ENCODE results near the gene UTRN. TPM values are rescaled to one million over a fixed set of nuclear protein-coding genes. Genes with fewer than 3 reads are reported as not detected.

The UTRN gene
- total and polyA plus RNA-seq, 2 donors from 2014 or later: 8.3 to 210 TPM

DNA sequence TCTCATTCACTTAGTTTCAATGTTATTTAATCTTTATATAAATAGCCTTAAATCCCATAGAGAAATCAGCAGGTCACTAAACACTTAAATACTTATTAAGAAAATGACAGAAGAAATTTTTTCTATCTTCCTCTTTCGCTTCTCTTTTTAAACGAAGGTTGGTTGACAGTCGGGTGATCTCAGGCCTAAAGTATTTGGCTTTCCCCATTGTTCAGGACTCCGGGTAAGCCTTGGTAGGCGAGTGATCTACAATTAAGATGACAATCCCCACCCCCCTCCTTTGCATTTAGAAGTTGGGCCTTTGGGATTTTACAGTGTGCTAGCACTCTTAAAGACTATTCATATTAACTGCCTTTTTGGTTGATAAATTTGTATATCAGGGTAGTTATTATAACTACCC is 19.7 kb upstream of the UTRN start:
- intact Hi-C loops (cut with DNase I): no loop called here
- Histone ChIP-seq H3K36me3 (ENCODE audit: control insufficient read depth in 2 of 3, insufficient read depth in 3 of 3, low read length in 3 of 3) (no peaks in the 10 kb centered on the region), H3K9ac (ENCODE audit: low read length in 3 of 3) (no peak overlapping the region), H3K27me3 (ENCODE audit: control insufficient read depth, insufficient read depth, low read length) (no peaks in the 10 kb centered on the region), H3K4me1 (ENCODE audit: control insufficient read depth in 2 of 3, insufficient read depth in 2 of 3, low read depth in 1 of 3, low read length in 3 of 3) (peaks cover 0 to 4% (median 0%) of the 10 kb centered on the region in 3 donors), H3K9me3 (ENCODE audit: control insufficient read depth in 2 of 3, insufficient read depth in 1 of 3, low read length in 3 of 3) (peaks cover 0 to 3% (median 0%) of the 10 kb centered on the region in 3 donors), H3K27ac (ENCODE audit: low read depth in 2 of 2, low read length in 2 of 2) (no peak overlapping the region), H3K4me3 (ENCODE audit: low read length in 3 of 3) (no peak overlapping the region)
- TF ChIP-seq, protein P1, sequence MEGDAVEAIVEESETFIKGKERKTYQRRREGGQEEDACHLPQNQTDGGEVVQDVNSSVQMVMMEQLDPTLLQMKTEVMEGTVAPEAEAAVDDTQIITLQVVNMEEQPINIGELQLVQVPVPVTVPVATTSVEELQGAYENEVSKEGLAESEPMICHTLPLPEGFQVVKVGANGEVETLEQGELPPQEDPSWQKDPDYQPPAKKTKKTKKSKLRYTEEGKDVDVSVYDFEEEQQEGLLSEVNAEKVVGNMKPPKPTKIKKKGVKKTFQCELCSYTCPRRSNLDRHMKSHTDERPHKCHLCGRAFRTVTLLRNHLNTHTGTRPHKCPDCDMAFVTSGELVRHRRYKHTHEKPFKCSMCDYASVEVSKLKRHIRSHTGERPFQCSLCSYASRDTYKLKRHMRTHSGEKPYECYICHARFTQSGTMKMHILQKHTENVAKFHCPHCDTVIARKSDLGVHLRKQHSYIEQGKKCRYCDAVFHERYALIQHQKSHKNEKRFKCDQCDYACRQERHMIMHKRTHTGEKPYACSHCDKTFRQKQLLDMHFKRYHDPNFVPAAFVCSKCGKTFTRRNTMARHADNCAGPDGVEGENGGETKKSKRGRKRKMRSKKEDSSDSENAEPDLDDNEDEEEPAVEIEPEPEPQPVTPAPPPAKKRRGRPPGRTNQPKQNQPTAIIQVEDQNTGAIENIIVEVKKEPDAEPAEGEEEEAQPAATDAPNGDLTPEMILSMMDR (IDR thresholded peaks at IDR 0.05; ENCODE audit: borderline replicate concordance, extremely low read depth, insufficient read depth): no peak
- FAIRE-seq (no peak), DNase-seq (peak in 1 of 5 donors; percentile 53)

DNA sequence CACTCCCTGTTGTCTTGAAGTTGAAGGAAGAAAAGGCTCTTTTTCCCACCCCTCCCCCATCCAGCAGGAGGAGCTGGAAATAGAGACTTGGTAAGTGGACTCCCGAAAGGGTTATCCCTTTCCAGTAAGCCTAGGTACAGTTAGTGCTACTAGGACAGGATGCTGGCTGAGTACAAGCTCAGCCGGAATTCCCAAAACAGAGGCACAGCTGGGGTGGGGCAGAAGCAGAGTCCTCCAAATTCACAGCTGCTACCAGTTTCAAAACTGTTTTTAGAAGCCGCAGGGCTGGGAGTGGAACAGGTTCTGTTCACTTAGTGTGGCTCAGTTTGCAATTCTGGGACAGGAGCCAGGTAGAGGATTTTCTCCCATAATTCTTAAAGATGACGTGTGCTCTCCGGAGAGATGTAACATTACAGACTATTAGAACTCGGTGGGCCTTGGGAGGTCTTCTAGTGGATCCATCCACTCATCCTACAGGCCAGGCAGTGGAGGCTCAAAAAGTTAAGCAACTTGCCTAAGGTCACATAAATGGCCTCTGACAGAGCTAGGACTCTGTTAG is 19.0 kb upstream of the UTRN start:
- peaks cover 0 to 3% (median 0%) of the 10 kb centered on the region in 3 donors for H3K9me3 ChIP-seq (ENCODE audit: control insufficient read depth in 2 of 3, insufficient read depth in 1 of 3, low read length in 3 of 3)
- H3K27me3 ChIP-seq (ENCODE audit: control insufficient read depth, insufficient read depth, low read length): no peaks in the 10 kb centered on the region
- TF ChIP-seq, protein P1 (IDR thresholded peaks at IDR 0.05; ENCODE audit: borderline replicate concordance, extremely low read depth, insufficient read depth): no peak
- intact Hi-C loops (cut with DNase I): no loop called here
- no peak overlapping the region for H3K9ac ChIP-seq (ENCODE audit: low read length in 3 of 3)
- peaks cover 0 to 4% (median 0%) of the 10 kb centered on the region in 3 donors for H3K4me1 ChIP-seq (ENCODE audit: control insufficient read depth in 2 of 3, insufficient read depth in 2 of 3, low read depth in 1 of 3, low read length in 3 of 3)
- no peak overlapping the region for H3K27ac ChIP-seq (ENCODE audit: low read depth in 2 of 2, low read length in 2 of 2)
- no peak overlapping the region for H3K4me3 ChIP-seq (ENCODE audit: low read length in 3 of 3)
- DNase-seq (peak in 3 of 5 donors; percentile 17 to 59 (median 57)), FAIRE-seq (no peak)
- H3K36me3 ChIP-seq (ENCODE audit: control insufficient read depth in 2 of 3, insufficient read depth in 3 of 3, low read length in 3 of 3): no peaks in the 10 kb centered on the region

GRCh38 chr6:144268794-144269349 is 16.3 kb upstream of the UTRN start:
- TF ChIP-seq, protein P1 (IDR thresholded peaks at IDR 0.05; ENCODE audit: borderline replicate concordance, extremely low read depth, insufficient read depth): no peak
- no peak for FAIRE-seq
- peaks cover 0 to 4% (median 0%) of the 10 kb centered on the region in 3 donors for H3K4me1 ChIP-seq (ENCODE audit: control insufficient read depth in 2 of 3, insufficient read depth in 2 of 3, low read depth in 1 of 3, low read length in 3 of 3)

More at GRCh38 chr6:144268794-144269349, 16.3 kb upstream of the UTRN start:
- H3K9ac ChIP-seq (ENCODE audit: low read length in 3 of 3): no peak overlapping the region
- no peak overlapping the region for H3K4me3 ChIP-seq (ENCODE audit: low read length in 3 of 3)
- no peaks in the 10 kb centered on the region for H3K9me3 ChIP-seq (ENCODE audit: control insufficient read depth in 2 of 3, insufficient read depth in 1 of 3, low read length in 3 of 3)
- H3K27ac ChIP-seq (ENCODE audit: low read depth in 2 of 2, low read length in 2 of 2): no peak overlapping the region
- H3K27me3 ChIP-seq (ENCODE audit: control insufficient read depth, insufficient read depth, low read length): no peaks in the 10 kb centered on the region
- no peaks in the 10 kb centered on the region for H3K36me3 ChIP-seq (ENCODE audit: control insufficient read depth in 2 of 3, insufficient read depth in 3 of 3, low read length in 3 of 3)
- no peak for DNase-seq
- intact Hi-C loops (cut with DNase I): no loop called here

All from kidney (tissue), 14 donors.